Measurements from ENCODE around the gene TTC12.
"Not testable (repeated sequence)": the region's sequence is repeated elsewhere in the genome, so short reads cannot be mapped to it uniquely, and the experiment has no call there.

TTC12 gene

DNA sequence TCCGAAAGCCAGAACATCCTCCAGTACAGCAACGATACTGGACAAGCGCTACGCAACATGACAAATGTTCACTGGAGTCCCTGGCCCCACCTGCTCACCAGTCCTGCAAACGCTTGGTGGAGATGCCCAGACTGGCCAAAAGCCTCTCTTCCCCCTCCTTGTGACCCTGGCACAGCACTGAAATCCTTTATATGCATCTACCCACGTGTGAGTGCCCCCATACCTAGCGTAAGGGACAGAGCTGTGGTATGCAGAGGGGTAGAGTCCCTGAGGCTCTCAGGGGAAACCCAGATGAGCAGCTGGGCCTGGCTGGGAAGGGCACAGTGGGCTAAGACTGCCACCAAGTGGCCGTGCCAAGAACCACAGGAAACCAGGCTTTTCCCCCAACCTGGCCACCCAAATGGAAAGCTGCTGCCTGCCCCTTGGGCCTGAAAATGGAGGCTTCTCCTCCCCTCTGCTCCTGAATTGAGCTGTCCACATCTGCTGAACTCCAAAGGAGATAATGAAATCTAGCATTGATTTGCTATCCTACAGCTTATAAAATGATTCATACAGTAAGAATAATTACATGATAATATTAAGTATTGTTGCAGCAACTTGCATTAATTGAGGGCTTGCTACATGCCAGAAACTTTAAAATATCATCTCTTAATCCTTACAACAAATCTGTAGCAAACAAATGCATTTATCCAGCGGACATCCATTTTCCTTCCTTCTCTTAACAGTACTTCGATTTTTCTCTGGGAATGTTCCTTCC, 24.8 kb upstream of the TTC12 start:
- TF ChIP-seq CTCF (IDR thresholded peaks at IDR 0.05; ENCODE audit: borderline replicate concordance, control extremely low read depth, extremely low read depth, insufficient read depth, missing control alignments): peak; percentile 84
- DNase-seq (ENCODE audit: low spot score): peak; percentile 79
- in situ Hi-C loops (cut with MboI; ENCODE audit: low sequenced_read_pairs, unreplicated experiment): loop anchor here (10.0 to 25.0 kb wide), 3 partner anchors 502 to 1002 kb away; no protein-coding TSS in a partner anchor

DNA sequence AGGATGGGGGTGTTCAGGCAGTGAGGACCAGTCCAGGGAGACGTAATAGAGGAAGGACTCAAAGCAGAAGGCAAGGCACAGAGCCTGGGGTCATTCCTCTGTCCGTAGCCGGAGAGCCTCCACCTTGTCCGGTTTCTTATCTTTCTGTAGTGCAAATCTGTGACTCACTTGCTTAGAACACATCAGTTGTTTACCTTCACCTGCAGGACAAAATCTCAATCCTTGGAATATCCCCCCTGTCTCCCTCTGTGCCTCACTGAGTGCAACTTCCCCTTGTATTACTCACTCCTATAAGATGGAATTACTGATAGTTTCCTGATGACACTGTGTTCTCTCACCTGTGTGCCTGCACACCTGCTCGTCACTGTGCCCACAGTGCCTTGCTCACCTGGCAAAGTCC, 20.4 kb upstream of the TTC12 start:
- in situ Hi-C loops (cut with MboI; ENCODE audit: low sequenced_read_pairs, unreplicated experiment): loop anchor here (25.0 kb wide), 2 partner anchors 507 to 1007 kb away; no protein-coding TSS in a partner anchor
- no peak for TF ChIP-seq CTCF (IDR thresholded peaks at IDR 0.05; ENCODE audit: borderline replicate concordance, control extremely low read depth, extremely low read depth, insufficient read depth, missing control alignments)
- DNase-seq (ENCODE audit: low spot score): no peak

GRCh38 chr11:113295993-113296392, 18.4 kb upstream of the TTC12 start:
- no peak for DNase-seq (ENCODE audit: low spot score)
- no peak for TF ChIP-seq CTCF (IDR thresholded peaks at IDR 0.05; ENCODE audit: borderline replicate concordance, control extremely low read depth, extremely low read depth, insufficient read depth, missing control alignments)
- in situ Hi-C loops (cut with MboI; ENCODE audit: low sequenced_read_pairs, unreplicated experiment): loop anchor here (25.0 kb wide), 2 partner anchors 509 to 1009 kb away; no protein-coding TSS in a partner anchor

GRCh38 chr11:113296447-113297205, 17.8 kb upstream of the TTC12 start:
- TF ChIP-seq CTCF (IDR thresholded peaks at IDR 0.05; ENCODE audit: borderline replicate concordance, control extremely low read depth, extremely low read depth, insufficient read depth, missing control alignments): no peak
- in situ Hi-C loops (cut with MboI; ENCODE audit: low sequenced_read_pairs, unreplicated experiment): loop anchor here (25.0 kb wide), 2 partner anchors 509 to 1009 kb away; no protein-coding TSS in a partner anchor

GRCh38 chr11:113298496-113298895, 15.9 kb upstream of the TTC12 start:
- in situ Hi-C loops (cut with MboI; ENCODE audit: low sequenced_read_pairs, unreplicated experiment): loop anchor here (25.0 kb wide), 2 partner anchors 511 to 1011 kb away; no protein-coding TSS in a partner anchor
- not testable (repeated sequence) for DNase-seq (ENCODE audit: low spot score)

More at GRCh38 chr11:113296447-113297205, 17.8 kb upstream of the TTC12 start:
- no peak for DNase-seq (ENCODE audit: low spot score)

DNA sequence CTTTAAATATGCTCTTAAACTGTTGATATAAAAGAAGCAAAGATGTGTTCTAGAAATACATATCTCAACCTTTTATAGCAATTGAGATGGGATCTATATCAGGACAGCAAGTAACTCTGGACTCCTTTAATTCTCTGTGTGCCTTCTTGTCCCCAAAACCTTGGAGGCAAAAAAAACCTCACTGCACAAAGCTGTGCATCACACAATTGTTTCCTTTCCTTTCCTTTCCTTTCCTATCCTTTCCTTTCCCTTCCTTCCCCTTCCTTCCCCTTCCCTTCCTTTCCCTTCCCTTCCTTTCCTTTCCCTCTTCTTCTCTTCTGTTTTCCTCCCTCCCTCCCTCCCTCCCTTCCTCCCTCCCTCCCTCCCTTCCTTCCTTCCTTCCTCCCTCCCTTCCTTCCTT, 9.5 kb upstream of the TTC12 start:
- TF ChIP-seq CTCF (IDR thresholded peaks at IDR 0.05; ENCODE audit: borderline replicate concordance, control extremely low read depth, extremely low read depth, insufficient read depth, missing control alignments): no peak
- DNase-seq (ENCODE audit: low spot score): no peak
- in situ Hi-C loops (cut with MboI; ENCODE audit: low sequenced_read_pairs, unreplicated experiment): loop anchor here (10.0 kb wide), 1 partner anchor 230 kb away; no protein-coding TSS in a partner anchor
